NB4 (cell line): ENCODE data around the gene ECPAS.
"Not testable (repeated sequence)": the region's sequence is repeated elsewhere in the genome, so short reads cannot be mapped to it uniquely, and the experiment has no call there.

Experiments
- POLR2A ChIP-seq: IDR thresholded peaks from 2 replicates; pipeline ENCODE4 v1.6.1; 2011; ENCODE audit warnings: mild to moderate bottlenecking; ENCODE audit not compliant: insufficient read length; ENCODE audit errors: extremely low read depth
- TF ChIP-seq, protein P1 (sequence below): IDR thresholded peaks from one replicate; pipeline ENCODE4 v1.5.1; 2012; ENCODE audit warnings: low read depth, low read length
- TF ChIP-seq, protein P2 (sequence below): IDR thresholded peaks from 2 replicates; pipeline ENCODE4 v1.6.1; 2011; ENCODE audit warnings: low read depth, low read length

GRCh38 chr9:111445799-111446198 lies 38.4 kb downstream of the ECPAS start:
- TF ChIP-seq, protein P1, sequence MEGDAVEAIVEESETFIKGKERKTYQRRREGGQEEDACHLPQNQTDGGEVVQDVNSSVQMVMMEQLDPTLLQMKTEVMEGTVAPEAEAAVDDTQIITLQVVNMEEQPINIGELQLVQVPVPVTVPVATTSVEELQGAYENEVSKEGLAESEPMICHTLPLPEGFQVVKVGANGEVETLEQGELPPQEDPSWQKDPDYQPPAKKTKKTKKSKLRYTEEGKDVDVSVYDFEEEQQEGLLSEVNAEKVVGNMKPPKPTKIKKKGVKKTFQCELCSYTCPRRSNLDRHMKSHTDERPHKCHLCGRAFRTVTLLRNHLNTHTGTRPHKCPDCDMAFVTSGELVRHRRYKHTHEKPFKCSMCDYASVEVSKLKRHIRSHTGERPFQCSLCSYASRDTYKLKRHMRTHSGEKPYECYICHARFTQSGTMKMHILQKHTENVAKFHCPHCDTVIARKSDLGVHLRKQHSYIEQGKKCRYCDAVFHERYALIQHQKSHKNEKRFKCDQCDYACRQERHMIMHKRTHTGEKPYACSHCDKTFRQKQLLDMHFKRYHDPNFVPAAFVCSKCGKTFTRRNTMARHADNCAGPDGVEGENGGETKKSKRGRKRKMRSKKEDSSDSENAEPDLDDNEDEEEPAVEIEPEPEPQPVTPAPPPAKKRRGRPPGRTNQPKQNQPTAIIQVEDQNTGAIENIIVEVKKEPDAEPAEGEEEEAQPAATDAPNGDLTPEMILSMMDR: not testable (repeated sequence)
- not testable (repeated sequence) for TF ChIP-seq POLR2A
- TF ChIP-seq, protein P2, sequence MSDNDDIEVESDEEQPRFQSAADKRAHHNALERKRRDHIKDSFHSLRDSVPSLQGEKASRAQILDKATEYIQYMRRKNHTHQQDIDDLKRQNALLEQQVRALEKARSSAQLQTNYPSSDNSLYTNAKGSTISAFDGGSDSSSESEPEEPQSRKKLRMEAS: not testable (repeated sequence)
